Measurements from ENCODE around the gene RSPH4A.
"Not testable (repeated sequence)": the region's sequence is repeated elsewhere in the genome, so short reads cannot be mapped to it uniquely, and the experiment has no call there.

RSPH4A gene

GRCh38 chr6:116624036-116624805 lies 7.9 kb downstream of the RSPH4A start:
- in situ Hi-C loops (cut with HindIII; ENCODE audit: low sequenced_read_pairs), result no loop called here

GRCh38 chr6:116625872-116626271 lies 9.6 kb downstream of the RSPH4A start:
- in situ Hi-C loops (cut with HindIII; ENCODE audit: low sequenced_read_pairs), result no loop called here

GRCh38 chr6:116629563-116629981 lies 13.3 kb downstream of the RSPH4A start:
- in situ Hi-C loops (cut with HindIII; ENCODE audit: low sequenced_read_pairs), result no loop called here

GRCh38 chr6:116631379-116631990 lies 15.2 kb downstream of the RSPH4A start:
- in situ Hi-C loops (cut with HindIII; ENCODE audit: low sequenced_read_pairs), result no loop called here

- in situ Hi-C loops (cut with HindIII; ENCODE audit: low sequenced_read_pairs), result no loop called here
These were observed 17.4 kb downstream of the RSPH4A start for GRCh38 chr6:116633685-116634084.

- in situ Hi-C loops (cut with HindIII; ENCODE audit: low sequenced_read_pairs), result no loop called here
These were observed 31.9 kb downstream of the RSPH4A start for GRCh38 chr6:116648156-116648555.

GRCh38 chr6:116649129-116649528 lies 32.9 kb downstream of the RSPH4A start:
- in situ Hi-C loops (cut with HindIII; ENCODE audit: low sequenced_read_pairs), result no loop called here

GRCh38 chr6:116651916-116652315 lies 35.6 kb downstream of the RSPH4A start:
- in situ Hi-C loops (cut with HindIII; ENCODE audit: low sequenced_read_pairs), result no loop called here

GRCh38 chr6:116661594-116661993 lies 45.3 kb downstream of the RSPH4A start:
- in situ Hi-C loops (cut with HindIII; ENCODE audit: low sequenced_read_pairs), result no loop called here

- in situ Hi-C loops (cut with HindIII; ENCODE audit: low sequenced_read_pairs), result no loop called here
These were observed 45.9 kb downstream of the RSPH4A start for GRCh38 chr6:116662202-116662601.

- in situ Hi-C loops (cut with HindIII; ENCODE audit: low sequenced_read_pairs), result no loop called here
These were observed 47.0 kb downstream of the RSPH4A start for GRCh38 chr6:116663308-116663707.

- in situ Hi-C loops (cut with HindIII; ENCODE audit: low sequenced_read_pairs), result not testable (repeated sequence)
These were observed 47.9 kb downstream of the RSPH4A start for GRCh38 chr6:116664169-116664568.

GRCh38 chr6:116665464-116665863 lies 49.2 kb downstream of the RSPH4A start:
- in situ Hi-C loops (cut with HindIII; ENCODE audit: low sequenced_read_pairs), result no loop called here

- in situ Hi-C loops (cut with HindIII; ENCODE audit: low sequenced_read_pairs), result no loop called here
These were observed 50.6 kb downstream of the RSPH4A start for GRCh38 chr6:116666869-116667268.

GRCh38 chr6:116667623-116668022 lies 51.3 kb downstream of the RSPH4A start:
- in situ Hi-C loops (cut with HindIII; ENCODE audit: low sequenced_read_pairs), result no loop called here

- in situ Hi-C loops (cut with HindIII; ENCODE audit: low sequenced_read_pairs), result no loop called here
These were observed 56.0 kb downstream of the RSPH4A start for GRCh38 chr6:116672306-116672705.

- in situ Hi-C loops (cut with HindIII; ENCODE audit: low sequenced_read_pairs), result no loop called here
These were observed 59.7 kb downstream of the RSPH4A start for GRCh38 chr6:116676021-116676420.

GRCh38 chr6:116680880-116681672 lies 64.8 kb downstream of the RSPH4A start, which contains the start of gene KPNA5:
Gene KPNA5, plus strand, starts transcription at chr6:116681211. Its CDS starts 124 bp downstream, at chr6:116681335.
- in situ Hi-C loops (cut with HindIII; ENCODE audit: low sequenced_read_pairs), result no loop called here

GRCh38 chr6:116682334-116682712 lies 66.0 kb downstream of the RSPH4A start:
- in situ Hi-C loops (cut with HindIII; ENCODE audit: low sequenced_read_pairs), result no loop called here

All from endothelial cell of hepatic sinusoid (primary cell).